Measurements from ENCODE around the gene KIAA1217. TPM values are rescaled to one million over a fixed set of nuclear protein-coding genes. Genes with fewer than 3 reads are reported as not detected.

KIAA1217 gene
- total RNA-seq, 1 experiment from 2014 or later: 18.6 TPM

DNA sequence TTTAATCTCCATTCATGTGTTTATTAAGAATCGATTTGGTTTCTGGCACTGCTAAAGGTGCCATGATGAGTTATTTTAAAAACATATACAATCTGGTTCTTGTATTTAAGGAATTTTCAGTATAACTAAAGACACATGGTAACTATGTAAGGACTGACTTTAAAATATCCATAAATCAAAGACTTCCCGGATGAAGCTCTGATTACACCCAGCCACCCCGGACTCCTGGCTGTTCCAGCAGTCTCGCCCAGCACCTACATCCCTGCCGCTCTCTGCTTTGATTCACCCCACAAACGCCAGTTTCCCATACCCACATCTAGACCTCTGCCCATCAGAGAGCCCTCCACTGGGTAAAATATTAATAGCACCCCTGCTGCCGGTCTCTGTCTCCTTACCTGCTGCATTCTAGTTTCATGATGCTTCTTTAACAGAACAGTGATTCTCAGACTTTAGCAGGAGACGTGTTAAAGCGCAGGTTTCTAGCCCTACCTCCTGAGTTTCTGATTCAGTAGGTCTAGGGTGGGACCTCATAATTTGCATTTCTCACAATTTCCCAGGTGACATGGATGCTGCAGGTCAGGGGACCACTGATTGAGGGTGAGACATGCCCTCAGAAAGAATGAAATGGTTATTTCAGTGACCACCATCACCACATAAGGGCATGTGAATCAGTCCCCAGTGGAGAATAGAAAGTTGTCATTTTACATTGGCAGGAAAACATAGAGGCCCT is 185.7 kb downstream of the KIAA1217 start:
- Histone ChIP-seq H2AK5ac (ENCODE audit: insufficient read length, low read length) (no peak overlapping the region), H3K23me2 (ENCODE audit: insufficient read length, low read depth, low read length, poor library complexity, severe bottlenecking) (no peaks in the 10 kb centered on the region), H4K91ac (ENCODE audit: insufficient read length, low read depth, low read length) (no peak overlapping the region), H2BK20ac (ENCODE audit: low read depth, low read length, poor library complexity, severe bottlenecking) (no peak overlapping the region), H4K5ac (ENCODE audit: insufficient read length, low read depth, low read length) (no peak overlapping the region), H3K9ac (ENCODE audit: extremely low read depth, insufficient read length, low read length) (no peak overlapping the region), H3K27me3 (ENCODE audit: insufficient read depth, low read length) (no peaks in the 10 kb centered on the region), H3K79me1 (ENCODE audit: insufficient read depth, low read depth, low read length, poor library complexity, severe bottlenecking) (no peaks in the 10 kb centered on the region), H2BK120ac (ENCODE audit: low read depth, low read length, poor library complexity, severe bottlenecking) (no peak overlapping the region), H3K23ac (ENCODE audit: insufficient read length, low read depth, low read length) (no peak overlapping the region), H3T11ph (ENCODE audit: low read length) (no peak overlapping the region), H2BK12ac (ENCODE audit: insufficient read length, low read depth, low read length) (no peak overlapping the region), H3K79me2 (ENCODE audit: insufficient read depth, low read length) (no peaks in the 10 kb centered on the region), H4K8ac (replicated peaks; ENCODE audit: insufficient read length, low read depth, low read length) (no peak overlapping the region), H3K56ac (ENCODE audit: insufficient read length, low read depth, low read length) (no peak overlapping the region), H3K4me2 (ENCODE audit: insufficient read depth, insufficient read length, low read length) (no peak overlapping the region), H3K14ac (ENCODE audit: insufficient read depth, low read length) (no peak overlapping the region), H2BK5ac (ENCODE audit: insufficient read length, low read length) (no peak overlapping the region), H2AFZ (ENCODE audit: low read length) (no peak overlapping the region), H3K18ac (ENCODE audit: insufficient read length, low read depth, low read length) (no peak overlapping the region), H3K9me3 (ENCODE audit: control insufficient read depth, low read depth, low read length) (no peaks in the 10 kb centered on the region), H3K4ac (ENCODE audit: low read depth, low read length) (no peak overlapping the region), H3K27ac (ENCODE audit: insufficient read length, low read depth, low read length) (no peak overlapping the region), H4K20me1 (ENCODE audit: control insufficient read depth, insufficient read depth, insufficient read length) (no peaks in the 10 kb centered on the region), H2BK15ac (ENCODE audit: low read depth, low read length) (no peak overlapping the region), H3K4me1 (ENCODE audit: insufficient read depth, low read length) (no peaks in the 10 kb centered on the region)
- no peaks in the 10 kb centered on the region for H3K27me3 Mint-ChIP-seq (ENCODE audit: low read depth)
- TF ChIP-seq, protein P1, sequence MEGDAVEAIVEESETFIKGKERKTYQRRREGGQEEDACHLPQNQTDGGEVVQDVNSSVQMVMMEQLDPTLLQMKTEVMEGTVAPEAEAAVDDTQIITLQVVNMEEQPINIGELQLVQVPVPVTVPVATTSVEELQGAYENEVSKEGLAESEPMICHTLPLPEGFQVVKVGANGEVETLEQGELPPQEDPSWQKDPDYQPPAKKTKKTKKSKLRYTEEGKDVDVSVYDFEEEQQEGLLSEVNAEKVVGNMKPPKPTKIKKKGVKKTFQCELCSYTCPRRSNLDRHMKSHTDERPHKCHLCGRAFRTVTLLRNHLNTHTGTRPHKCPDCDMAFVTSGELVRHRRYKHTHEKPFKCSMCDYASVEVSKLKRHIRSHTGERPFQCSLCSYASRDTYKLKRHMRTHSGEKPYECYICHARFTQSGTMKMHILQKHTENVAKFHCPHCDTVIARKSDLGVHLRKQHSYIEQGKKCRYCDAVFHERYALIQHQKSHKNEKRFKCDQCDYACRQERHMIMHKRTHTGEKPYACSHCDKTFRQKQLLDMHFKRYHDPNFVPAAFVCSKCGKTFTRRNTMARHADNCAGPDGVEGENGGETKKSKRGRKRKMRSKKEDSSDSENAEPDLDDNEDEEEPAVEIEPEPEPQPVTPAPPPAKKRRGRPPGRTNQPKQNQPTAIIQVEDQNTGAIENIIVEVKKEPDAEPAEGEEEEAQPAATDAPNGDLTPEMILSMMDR (conservative IDR thresholded peaks at IDR 0.05): no peak
- peaks cover 4 to 5% of the 10 kb centered on the region in 2 experiments; a peak in 2 of 4 replicates for H3K4me1 Mint-ChIP-seq
- no peak overlapping the region for H3K4me3 Mint-ChIP-seq
- no peak for DNase-seq
- no peak overlapping the region for H3K27ac Mint-ChIP-seq
- H3K9me3 Mint-ChIP-seq: no peaks in the 10 kb centered on the region
- WGBS (ENCODE audit: extremely low coverage, insufficient read length, low lambda C conversion rate): no CpG with 5 or more reads among the region's 9 CpGs
- H3K36me3 Mint-ChIP-seq (ENCODE audit: insufficient read depth in 1 of 3, low read depth in 3 of 3): peaks cover 0 to 2% (median 0%) of the 10 kb centered on the region in 3 experiments; a peak in 1 of 7 replicates

All from H9 (cell line).